Vagina (tissue), 2 donors: ENCODE data around the gene ATP11A. TPM values are rescaled to one million over a fixed set of nuclear protein-coding genes. Genes with fewer than 3 reads are reported as not detected.

ENCODE experiments used
- DNase-seq, 2 donors: peaks; one replicate each; pipeline ENCODE4 v3.0.0-alpha.2; 2017; ENCODE audit errors: extremely low spot score in 2 of 2
- H3K27ac ChIP-seq: fragments of 200-600 bp; sonication (generic); one replicate; pipeline ENCODE4 v1.5.1; 2019
- H3K27me3 ChIP-seq: fragments of 200-600 bp; sonication (generic); one replicate; pipeline ENCODE4 v1.5.1; 2019
- H3K36me3 ChIP-seq, 2 donors: fragments of 200-600 bp; sonication (generic); one replicate each; pipeline ENCODE4 v1.5.1; 2017 to 2019
- H3K4me1 ChIP-seq: fragments of 200-600 bp; sonication (generic); one replicate; pipeline ENCODE4 v1.5.1; 2019
- H3K4me3 ChIP-seq, 2 donors: fragments of 200-600 bp; sonication (generic); 1 replicate in 1 of 2; 2 replicates in 1 of 2; pipeline ENCODE4 v1.5.1; 2016 to 2019
- H3K9me3 ChIP-seq: fragments of 200-600 bp; sonication (generic); one replicate; pipeline ENCODE4 v1.5.1; 2019
- CTCF ChIP-seq, 3 experiments: fragments of 450-650 bp in 2 of 3; fragments of 200-600 bp in 1 of 3; sonication (generic) in 1 of 3; IDR thresholded peaks; one replicate each; pipeline ENCODE4 v1.5.1; 2017 to 2019; ENCODE audit warnings: antibody characterized with exemption in 3 of 3, mild to moderate bottlenecking in 2 of 3, moderate library complexity in 2 of 3
- POLR2A ChIP-seq, 2 donors: fragments of 450-650 bp; IDR thresholded peaks; one replicate each; pipeline ENCODE4 v1.6.1; 2017; ENCODE audit warnings: antibody characterized with exemption in 2 of 2, mild to moderate bottlenecking in 2 of 2, moderate library complexity in 2 of 2
- POLR2AphosphoS5 ChIP-seq, 2 donors: sonication (generic); formaldehyde crosslinking; IDR thresholded peaks; one replicate each; pipeline ENCODE4 v1.9.0; 2017; ENCODE audit warnings: antibody characterized with exemption in 2 of 2, mild to moderate bottlenecking in 2 of 2, low read depth in 1 of 2; ENCODE audit not compliant: insufficient read depth in 1 of 2
- intact Hi-C: fragments of 100-400 bp; cut with DNase I; formaldehyde crosslinking; loops from one replicate; pipeline ENCODE4 v1.15.1; 2023
- total RNA-seq: library from RNA; depleted of rRNA; stranded (reverse); fragments of >200 nt; gene quantifications from one replicate; pipeline ENCODE4 v1.2.3, GENCODE V29; 2016

Gene ATP11A
- total RNA-seq, 1 donor from 2014 or later, result 33.4 TPM

- no peaks in the 10 kb centered on the region for H3K27me3 ChIP-seq
- TF ChIP-seq POLR2AphosphoS5 (IDR thresholded peaks at IDR 0.05; ENCODE audit: insufficient read depth in 1 of 2, low read depth in 1 of 2) (no peak), CTCF (IDR thresholded peaks at IDR 0.05) (no peak), POLR2A (IDR thresholded peaks at IDR 0.05) (no peak)
- no peaks in the 10 kb centered on the region for H3K4me1 ChIP-seq
- no peak overlapping the region for H3K4me3 ChIP-seq
- no peaks in the 10 kb centered on the region for H3K9me3 ChIP-seq
- intact Hi-C loops, result no loop called here
- DNase-seq, result no peak
- no peak overlapping the region for H3K27ac ChIP-seq
- peaks cover 0 to 24% of the 10 kb centered on the region in 2 donors for H3K36me3 ChIP-seq
Observed at GRCh38 chr13:112819111-112819510, 129.3 kb downstream of the ATP11A start.

GRCh38 chr13:112819816-112820215 lies 130.0 kb downstream of the ATP11A start:
- no peak for TF ChIP-seq POLR2AphosphoS5 (IDR thresholded peaks at IDR 0.05; ENCODE audit: insufficient read depth in 1 of 2, low read depth in 1 of 2)
- TF ChIP-seq CTCF (IDR thresholded peaks at IDR 0.05), result no peak
- TF ChIP-seq POLR2A (IDR thresholded peaks at IDR 0.05), result no peak
- DNase-seq, result no peak
- peaks cover 0 to 24% of the 10 kb centered on the region in 2 donors for H3K36me3 ChIP-seq
- no peaks in the 10 kb centered on the region for H3K9me3 ChIP-seq
- H3K4me3 ChIP-seq, result no peak overlapping the region
- H3K27me3 ChIP-seq, result no peaks in the 10 kb centered on the region
- intact Hi-C loops, result no loop called here
- H3K4me1 ChIP-seq, result no peaks in the 10 kb centered on the region
- H3K27ac ChIP-seq, result no peak overlapping the region

- Histone ChIP-seq H3K27ac (no peak overlapping the region), H3K27me3 (no peaks in the 10 kb centered on the region), H3K36me3 (peaks cover 0 to 24% of the 10 kb centered on the region in 2 donors), H3K4me3 (no peak overlapping the region), H3K9me3 (no peaks in the 10 kb centered on the region), H3K4me1 (no peaks in the 10 kb centered on the region)
- DNase-seq, result no peak
- TF ChIP-seq CTCF (IDR thresholded peaks at IDR 0.05) (no peak), POLR2A (IDR thresholded peaks at IDR 0.05) (no peak)
- intact Hi-C loops, result no loop called here
Observed at GRCh38 chr13:112820318-112820717, 130.5 kb downstream of the ATP11A start.

GRCh38 chr13:112821340-112822055 lies 131.7 kb downstream of the ATP11A start:
- H3K27ac ChIP-seq, result no peak overlapping the region
- intact Hi-C loops, result no loop called here
- no peak for TF ChIP-seq POLR2A (IDR thresholded peaks at IDR 0.05)
- no peak for TF ChIP-seq CTCF (IDR thresholded peaks at IDR 0.05)
- no peak for TF ChIP-seq POLR2AphosphoS5 (IDR thresholded peaks at IDR 0.05; ENCODE audit: insufficient read depth in 1 of 2, low read depth in 1 of 2)
- no peak for DNase-seq
- H3K36me3 ChIP-seq, result peaks cover 0 to 22% of the 10 kb centered on the region in 2 donors
- H3K4me1 ChIP-seq, result no peaks in the 10 kb centered on the region
- no peaks in the 10 kb centered on the region for H3K27me3 ChIP-seq
- H3K4me3 ChIP-seq, result no peak overlapping the region
- H3K9me3 ChIP-seq, result no peaks in the 10 kb centered on the region

- no peaks in the 10 kb centered on the region for H3K4me1 ChIP-seq
- no peak overlapping the region for H3K27ac ChIP-seq
- no peak for DNase-seq
- no peaks in the 10 kb centered on the region for H3K27me3 ChIP-seq
- TF ChIP-seq POLR2A (IDR thresholded peaks at IDR 0.05) (no peak), CTCF (IDR thresholded peaks at IDR 0.05) (no peak), POLR2AphosphoS5 (IDR thresholded peaks at IDR 0.05; ENCODE audit: insufficient read depth in 1 of 2, low read depth in 1 of 2) (no peak)
- intact Hi-C loops, result no loop called here
- H3K4me3 ChIP-seq, result no peak overlapping the region
- no peaks in the 10 kb centered on the region for H3K9me3 ChIP-seq
- peaks cover 0 to 33% of the 10 kb centered on the region in 2 donors for H3K36me3 ChIP-seq
Observed at GRCh38 chr13:112822851-112823250, 133.0 kb downstream of the ATP11A start.
